NOMO-1 (cell line): ENCODE results near the gene PLXNC1.

Experiments used
- DNase-seq, 2 experiments: peaks; one replicate each; lab custom pipeline; 2025; ENCODE audit not compliant: unreplicated experiment in 2 of 2; lab: John Stamatoyannopoulos, UW

The PLXNC1 gene

DNA sequence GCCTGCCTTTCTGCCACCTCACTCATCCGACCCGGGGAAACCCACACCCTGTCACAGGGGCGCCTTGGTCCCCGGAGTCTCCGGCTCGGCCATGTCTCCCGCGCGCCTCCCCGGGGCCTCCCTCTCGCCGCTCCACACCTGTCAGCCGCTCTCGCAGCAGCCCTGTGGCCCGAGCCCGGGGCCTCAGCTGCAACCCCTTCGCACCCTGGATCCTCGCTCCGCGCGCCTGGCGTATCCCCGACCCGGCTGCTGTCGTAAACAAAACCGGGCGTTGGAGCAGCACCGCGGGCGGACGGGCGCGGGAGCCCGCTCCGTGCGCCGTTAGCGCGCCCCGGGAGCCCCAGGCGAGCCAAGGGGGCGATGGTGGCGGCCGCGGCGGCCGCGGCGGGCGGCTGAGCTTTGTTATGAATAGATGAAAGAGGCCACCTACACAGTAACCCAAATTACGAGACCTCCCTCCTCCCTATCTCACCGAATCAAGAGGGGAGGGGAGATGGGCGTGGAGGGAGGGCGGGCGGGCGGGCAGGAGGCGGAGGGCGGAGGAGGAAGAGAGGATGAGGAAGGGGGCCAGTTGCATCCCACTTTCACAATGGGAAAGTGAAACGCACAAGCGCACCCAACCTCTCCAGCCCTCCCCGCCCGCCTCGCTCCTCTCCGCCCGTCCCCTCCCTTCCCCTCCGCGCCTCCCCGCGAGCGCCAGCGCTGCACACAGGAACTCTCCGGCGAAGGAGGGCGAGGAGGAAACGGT, at the start of gene PLXNC1:
TSS of gene PLXNC1 (plus strand) at position 587 of the 748 bp plus-strand sequence. CDS start 395 bp downstream, outside the sequence.
- DNase-seq, result peak; percentile 38 to 52

DNA sequence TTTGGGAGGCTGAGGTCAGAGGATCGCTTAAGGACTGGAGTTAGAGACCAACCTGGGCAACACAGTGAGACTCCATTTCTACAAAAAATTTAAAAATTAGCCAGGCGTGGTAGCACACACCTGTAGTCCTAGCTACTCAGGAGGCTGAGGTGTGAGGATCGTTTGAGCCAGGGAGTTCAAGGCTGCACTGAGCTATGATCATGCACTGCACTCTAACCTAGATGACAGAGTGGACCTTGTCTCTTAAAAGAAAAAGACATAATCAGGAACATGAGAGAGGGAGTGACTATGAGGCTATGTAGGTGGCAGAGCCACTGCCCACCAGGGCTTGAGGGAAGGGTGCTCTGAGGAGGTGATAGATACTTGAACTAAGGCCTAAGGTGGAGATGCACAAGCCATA, 49.2 kb upstream of the PLXNC1 start:
- DNase-seq, result no peak

DNA sequence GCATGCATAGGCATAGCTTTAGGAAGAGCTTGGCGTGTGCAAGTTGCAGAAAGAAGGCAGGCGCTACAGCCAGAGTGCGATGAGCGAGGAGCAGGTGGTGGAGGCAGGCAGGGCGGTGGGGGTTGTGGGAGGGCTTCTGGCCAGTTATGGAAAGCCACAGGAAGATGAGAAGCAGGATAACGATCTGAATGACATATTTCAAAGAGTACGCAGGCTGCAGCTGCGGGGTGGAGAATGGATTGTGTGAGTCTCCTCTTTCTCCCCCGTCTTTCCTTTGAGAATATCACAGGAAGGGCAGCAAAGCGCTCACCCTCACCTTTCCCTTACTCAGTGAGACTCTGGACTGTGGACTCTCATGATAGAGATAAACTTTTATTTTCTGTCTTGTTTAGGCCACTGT, 48.7 kb upstream of the PLXNC1 start:
- no peak for DNase-seq

DNA sequence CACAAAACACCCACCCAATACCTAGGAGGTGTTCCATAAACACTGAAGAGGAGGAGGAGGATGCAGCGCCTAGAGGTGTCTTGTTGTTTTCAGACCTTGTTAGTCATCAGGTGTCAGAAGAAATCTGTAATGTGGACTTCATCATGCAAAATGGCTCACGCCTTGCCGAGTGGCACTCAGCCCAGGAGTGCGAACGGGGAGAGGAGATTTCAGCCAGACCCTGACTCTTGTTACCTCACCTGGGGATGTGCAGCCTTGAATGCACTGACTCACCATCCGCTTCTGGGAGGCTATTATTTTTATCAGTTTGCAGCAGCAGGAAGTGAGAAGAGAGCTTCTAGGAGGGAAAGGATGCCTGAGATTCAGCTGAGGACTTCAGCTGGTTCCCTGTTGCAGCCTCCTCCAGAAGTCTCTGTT, 48.2 kb upstream of the PLXNC1 start:
- peak in 1 of 2 experiments; percentile 23 for DNase-seq

DNA sequence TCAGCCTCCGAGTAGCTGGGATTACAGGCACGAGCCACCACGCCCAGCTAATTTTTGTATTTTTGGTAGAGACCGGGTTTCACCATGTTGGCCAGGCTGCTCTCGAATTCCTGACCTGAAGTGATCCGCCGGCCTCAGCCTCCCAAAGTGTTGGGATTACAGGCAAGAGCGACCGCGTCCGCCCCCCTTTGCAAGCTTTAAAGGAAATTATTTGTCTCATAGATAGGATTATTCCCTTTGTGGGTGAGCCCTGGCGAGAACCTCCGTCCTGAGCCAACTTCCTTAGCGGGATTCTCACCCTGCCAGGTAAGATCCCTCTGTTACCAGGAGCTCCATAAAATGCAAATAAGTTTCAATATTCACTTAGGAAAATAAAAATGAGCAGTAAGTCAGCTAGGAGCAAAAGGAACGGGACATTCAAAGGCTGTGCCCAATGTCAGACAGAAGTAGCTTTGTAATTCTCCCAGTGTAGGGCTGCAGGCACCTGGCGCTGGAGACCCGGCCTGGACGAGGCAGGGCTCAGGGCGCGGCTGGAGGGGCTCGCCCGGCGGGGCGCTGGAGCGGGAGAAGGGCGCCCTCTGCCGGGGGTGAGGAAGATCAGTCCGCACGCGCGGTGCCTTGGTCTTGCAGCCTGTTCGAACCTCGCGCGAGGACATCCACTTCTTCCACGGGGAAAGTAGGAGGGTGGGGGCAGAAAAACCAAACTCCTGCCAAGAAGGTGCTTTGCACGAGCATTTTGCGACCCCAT, 47.2 kb upstream of the PLXNC1 start:
- DNase-seq, result peak; percentile 65 to 73

DNA sequence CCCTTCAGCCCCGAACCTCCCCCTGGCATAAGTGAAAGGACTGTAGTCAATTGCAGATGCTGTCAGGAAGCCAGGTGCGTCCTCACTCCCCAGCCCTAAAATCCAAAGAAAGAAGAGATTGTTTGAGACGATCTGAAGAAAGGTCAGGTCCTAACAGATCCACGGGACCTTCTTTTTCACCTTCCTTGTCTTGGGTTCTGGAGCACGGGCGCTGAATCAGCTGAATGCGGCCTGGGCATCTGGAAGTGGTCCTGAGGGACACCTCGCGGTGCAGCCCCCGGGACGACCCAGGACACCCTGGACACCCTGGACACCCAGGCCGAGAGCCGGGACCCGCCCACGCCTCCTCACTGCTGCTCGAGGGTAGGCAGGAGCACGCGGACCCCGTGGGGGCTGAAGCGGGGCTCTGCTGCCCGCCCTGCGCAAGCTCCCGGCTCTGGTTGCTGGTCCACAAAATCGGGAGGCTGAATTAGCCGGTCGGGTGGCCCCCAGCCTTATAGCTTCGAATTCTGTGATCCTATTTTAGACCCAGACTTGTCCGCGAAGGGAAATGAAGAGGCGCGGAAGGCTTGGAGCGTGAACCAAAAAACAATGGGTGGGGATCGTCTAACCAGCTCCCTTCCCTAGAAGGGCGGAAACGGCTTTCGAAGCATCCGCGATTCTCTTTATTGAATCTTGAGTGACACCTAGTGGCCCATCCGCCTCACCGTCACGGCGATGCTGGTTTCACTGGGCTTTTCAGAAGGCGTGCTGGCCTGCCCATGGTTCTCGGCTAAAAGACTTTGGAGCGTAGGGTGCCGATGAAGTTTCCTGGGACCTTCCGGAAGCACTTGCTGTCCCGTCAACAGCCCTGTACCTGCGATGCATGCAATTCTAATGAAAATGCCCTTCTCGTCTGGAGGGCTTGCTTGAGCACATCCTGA, 46.4 kb upstream of the PLXNC1 start:
- DNase-seq, result peak; percentile 77 to 80

DNA sequence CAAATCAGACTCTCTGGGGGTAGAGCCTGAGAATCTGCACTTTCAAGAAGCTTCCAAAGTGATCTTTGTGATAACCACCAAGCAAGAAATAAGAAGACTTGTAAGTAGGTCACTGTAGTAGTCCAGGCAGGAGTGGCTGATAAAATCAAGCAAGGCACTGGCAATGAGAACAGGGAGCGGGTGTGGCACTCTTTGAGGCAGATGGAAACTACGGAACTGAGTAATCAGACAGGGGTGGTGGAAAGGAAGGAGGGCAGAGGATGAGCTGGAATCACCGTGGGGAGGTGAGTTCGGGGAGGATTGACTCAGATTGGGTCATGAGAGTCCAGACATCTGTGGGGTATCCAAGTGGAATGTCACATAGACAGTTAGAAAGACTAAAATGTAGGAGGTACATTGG, 44.4 kb upstream of the PLXNC1 start:
- no peak for DNase-seq

DNA sequence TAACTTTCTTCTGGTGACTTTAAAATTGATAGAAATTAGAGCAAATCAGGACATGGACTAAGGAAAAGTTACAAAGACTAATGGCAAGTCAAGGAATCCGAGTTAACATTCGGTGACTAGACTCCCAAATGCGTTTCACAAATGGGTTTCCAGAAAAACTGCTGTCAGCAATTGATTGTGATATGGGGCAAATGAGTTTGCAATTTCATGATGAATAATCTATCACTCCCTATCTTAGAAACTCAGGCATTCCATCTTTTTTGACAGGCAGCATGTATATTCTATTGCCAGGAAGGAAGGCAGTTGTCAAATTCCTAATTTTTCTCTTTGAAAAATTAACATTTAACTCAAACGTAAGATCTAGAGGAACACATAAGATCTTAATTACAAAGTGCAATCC, 40.5 kb upstream of the PLXNC1 start:
- DNase-seq, result no peak

DNA sequence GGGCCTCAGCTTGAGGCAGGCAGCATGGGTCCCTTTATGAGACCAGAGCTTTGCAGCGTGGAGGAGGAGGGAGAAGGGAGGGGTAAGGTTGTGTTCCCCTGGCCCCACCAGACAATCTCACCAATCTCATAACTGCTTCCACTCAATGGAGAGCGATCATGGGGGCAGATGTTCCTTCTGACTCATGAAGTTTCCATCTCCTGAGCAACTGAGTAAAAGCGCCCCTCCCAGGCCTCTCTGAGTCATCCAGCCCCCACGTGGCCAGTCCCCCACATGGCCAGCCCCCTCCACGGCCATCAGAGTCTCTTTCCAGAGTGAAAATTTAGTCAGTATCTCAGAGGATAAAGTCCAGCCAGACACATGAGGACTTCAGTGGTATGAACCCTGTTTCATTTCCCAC, 39.2 kb upstream of the PLXNC1 start:
- no peak for DNase-seq

DNA sequence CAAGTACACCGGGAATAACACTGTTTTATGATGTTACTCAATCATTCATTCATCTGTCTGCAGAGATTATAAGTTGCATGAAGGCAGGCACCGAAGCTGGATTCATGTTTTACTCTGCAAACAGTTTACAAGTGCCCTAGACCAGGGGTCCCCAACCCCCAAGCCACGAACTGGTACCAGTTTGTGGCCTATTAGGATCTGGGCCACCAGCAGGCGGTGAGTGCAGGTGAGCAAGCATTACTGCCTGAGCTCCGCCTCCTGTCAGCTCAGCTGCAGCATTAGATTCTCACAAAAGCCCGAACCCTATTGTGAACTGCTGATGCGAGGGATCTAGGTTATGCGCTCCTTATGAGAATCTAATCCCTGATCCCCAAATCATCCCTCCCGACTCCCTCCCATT, 38.1 kb upstream of the PLXNC1 start:
- DNase-seq, result no peak

DNA sequence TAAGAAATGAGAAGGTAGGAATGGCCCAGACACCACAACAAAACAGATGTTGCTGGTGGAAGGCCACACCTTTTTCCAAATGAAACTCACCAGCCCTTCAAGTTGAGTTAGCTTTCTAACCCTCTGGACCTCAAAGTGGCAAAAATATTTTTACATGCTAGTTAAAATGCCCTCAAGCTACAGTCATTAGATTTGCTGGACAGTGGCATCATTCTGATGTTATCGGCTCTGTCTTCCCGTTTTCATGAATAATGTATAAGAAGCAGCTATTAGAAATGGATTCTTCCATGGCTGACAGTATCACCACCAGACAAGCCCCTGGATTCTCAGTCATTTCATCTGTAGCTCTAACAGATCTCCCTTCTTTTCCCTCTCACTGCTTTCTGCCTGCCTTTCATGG, 37.1 kb upstream of the PLXNC1 start:
- no peak for DNase-seq

DNA sequence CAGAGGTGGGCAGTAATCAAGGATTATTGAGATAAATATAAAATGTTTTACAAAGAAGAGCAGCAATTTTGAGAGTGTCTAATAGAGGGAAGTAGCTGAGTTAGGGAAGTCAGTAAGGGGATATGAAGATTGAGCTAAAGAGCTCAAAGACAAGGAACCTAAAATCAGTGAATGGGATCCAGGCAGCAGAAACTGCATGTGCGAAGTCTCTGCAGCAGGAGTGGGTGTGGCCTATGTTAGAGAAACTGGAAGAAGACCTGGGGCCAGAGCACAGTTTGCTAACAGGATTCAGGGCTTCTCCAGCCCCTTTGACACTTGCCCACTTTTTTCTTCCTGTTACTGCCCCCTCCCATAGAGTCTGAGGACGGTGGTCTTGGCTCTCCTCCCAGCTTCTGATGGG, 36.3 kb upstream of the PLXNC1 start:
- DNase-seq, result peak; percentile 76 to 90

DNA sequence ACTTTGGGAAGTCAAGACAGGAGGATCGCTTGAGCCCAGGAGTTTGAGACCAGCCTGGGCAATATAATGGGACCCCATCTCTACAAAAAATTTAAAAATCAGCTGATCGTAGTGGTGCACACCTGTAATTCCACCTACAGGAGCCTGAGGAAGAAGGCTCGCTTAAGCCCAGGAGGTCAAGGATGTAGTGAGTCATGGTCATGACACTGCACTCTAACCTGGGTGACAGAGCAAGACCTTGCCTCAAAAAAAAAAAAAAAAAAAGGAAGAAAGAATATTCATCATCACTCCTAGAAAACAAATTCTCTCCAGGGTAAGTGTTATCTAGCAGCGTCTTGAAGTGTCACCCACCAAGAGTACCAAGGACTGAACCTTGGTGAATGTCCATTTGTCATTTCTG, 34.2 kb upstream of the PLXNC1 start:
- no peak for DNase-seq

DNA sequence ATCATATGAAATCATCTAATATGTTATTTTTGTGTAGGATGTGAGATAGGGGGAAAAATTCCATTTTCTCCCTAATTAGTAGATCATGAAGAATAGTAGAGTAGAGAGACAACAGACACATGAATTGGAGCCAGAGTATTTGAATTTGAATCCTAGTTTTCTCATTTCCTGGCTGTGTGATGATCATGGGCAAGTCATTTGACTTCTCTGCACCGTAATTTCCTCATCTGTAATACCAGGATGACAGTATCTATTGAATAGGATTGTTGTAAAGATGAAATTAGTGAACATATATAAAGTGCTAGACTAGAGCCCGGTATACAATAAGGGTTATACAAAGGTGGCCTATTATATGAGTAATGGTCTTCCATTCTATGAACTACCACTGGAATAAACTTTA, 32.2 kb upstream of the PLXNC1 start:
- DNase-seq, result no peak

DNA sequence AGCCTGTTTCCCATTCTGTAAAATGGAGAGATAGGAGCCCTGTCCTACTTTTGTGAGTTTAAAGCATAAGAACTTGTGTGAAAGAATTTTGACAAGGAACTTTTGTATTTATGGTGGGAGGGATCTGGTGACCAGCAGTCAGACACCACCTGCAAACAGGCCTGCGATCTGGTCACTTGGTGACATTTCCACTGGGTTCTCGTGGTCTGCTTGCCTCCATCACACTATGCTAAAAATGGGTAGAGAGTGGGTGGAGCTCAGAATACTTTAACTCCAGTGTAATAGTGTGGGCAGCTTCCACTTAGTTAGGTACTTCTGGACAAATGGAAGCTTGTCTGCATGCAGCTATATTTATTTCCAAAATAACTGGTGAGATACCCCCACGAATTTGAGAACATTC, 26.5 kb upstream of the PLXNC1 start:
- no peak for DNase-seq

DNA sequence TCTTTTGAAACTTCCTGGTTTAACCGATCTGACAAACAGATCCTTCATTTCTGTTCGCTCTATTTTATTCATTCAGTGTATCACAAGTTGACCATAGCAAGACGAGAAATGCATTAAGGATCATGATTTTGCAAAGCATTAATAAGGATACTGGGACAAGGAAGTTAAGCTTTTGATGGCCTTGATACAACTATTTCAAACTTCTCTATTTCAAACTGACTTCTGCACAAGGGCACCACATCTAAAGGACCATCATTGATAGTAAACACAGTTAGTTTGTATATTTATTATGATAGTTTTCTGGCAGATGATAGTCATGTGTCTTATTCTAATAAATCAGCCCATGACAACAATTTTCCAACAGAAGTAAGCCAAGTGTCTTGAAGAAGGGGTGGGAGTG, 25.8 kb upstream of the PLXNC1 start:
- peak in 1 of 2 experiments; percentile 17 for DNase-seq

DNA sequence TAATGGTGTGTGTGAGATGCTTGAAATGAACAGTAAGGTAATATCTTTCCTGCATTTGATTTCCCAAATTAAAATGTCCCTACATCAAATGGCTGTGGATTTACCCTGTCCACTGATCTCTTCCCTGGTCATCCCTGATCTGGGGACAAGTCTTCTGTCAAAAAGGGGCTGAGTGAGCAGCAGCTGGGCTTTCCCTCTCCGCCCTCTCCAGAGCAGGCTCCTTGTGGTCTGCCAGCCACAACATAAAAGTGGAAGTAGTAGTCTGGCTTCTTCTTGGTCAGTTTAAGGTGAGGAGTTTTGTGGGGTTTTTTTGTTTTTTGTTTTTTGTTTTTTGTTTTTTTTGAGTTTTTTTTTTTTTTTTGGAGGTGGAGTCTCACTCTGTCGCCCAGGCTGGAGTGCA, 25.2 kb upstream of the PLXNC1 start:
- DNase-seq, result peak; percentile 61 to 67

DNA sequence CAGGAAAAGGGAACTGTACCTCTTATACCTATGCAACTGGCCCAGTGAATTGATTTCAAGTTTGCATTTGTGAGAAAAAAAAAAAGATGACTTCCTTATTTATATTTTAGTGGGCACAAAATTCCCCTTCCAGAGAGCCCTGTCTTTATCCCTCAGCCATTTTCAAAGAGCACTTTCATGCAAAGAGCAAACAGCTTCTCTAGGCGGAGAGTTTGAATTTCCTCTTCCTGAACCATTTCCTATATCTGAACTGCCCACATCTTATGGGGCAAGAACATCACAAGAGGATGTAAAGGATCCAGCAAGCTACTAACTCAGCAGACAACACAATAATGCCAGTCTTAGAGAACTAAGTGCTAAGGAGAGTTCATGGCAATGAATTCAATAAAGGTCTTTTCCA, 22.3 kb upstream of the PLXNC1 start:
- peak; percentile 62 to 76 for DNase-seq

DNA sequence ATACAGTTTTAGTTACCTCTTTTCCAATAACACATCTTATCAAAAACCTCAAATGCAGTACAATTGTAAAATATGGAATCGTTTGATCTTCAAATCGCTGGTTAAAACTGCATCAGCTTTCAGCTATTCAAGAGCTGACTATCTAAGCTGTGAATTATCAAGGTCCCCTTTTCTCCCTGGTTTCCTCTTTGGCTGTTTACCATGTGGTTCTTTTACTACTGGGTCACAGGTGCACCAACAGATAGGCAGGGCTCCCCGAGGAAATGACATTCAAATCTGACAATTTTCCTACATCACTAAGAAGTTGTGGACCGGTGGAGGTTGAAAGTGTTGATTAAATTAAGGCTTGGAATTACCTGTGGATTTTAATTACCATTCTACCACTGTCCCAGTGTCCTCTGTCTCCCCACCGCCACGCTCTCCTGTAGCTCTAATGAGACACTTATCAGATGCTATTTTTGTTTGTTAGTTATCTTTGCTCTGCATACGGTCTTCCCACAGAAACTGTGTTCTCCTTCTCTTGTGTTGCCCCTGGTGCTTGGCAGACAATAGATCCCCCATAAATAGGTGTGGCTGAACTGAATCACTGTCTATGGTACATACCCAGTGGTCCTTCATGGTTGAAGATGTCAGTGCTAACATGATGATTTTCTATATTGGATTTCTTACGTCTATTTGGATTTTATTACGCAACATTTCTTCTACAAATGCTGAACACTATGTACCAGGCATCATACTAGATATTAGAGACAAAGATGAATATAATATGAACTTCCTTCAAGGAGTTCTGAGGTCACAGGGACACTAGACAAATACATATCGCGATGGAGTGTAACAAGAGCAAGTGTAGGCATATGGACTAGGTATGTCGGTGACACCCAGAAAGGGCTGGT, 20.9 kb upstream of the PLXNC1 start:
- DNase-seq, result no peak

DNA sequence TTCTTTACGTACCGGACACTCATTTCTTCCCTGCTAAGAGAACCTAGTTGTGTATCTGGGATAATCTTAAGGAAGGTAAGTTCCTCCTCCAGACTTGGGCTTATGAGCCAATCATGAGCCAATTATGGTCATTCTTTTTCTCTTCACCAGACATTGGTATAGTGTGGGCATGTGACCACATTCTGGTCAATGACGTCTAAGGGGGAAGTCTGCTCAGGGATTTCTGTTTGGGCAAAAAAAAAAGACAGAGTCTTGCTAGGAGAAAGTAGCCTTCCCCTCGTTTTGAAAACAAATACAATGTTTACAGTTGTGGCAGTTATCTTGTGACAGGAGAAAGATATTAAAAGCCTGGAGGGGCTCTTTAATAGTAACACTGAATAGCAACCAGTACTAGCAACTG, 20.1 kb upstream of the PLXNC1 start:
- DNase-seq, result no peak
